GM10248 (cell line): Measurements from ENCODE around the gene GRB10.

Experiments used
- CTCF ChIA-PET: fragments of 300-600 bp; sonication (Branson Sonifier 250); formaldehyde crosslinking; extraction: SDS; loops from one replicate; lab custom pipeline; 2021; ENCODE audit warnings: antibody characterized with exemption; lab: Yijun Ruan, JAX
- POLR2A ChIA-PET: fragments of 350-650 bp; sonication (Branson Sonifier 250); formaldehyde crosslinking; extraction: SDS; loops from one replicate; lab custom pipeline; 2020; ENCODE audit warnings: antibody characterized with exemption; lab: Yijun Ruan, JAX
- DNase-seq: peaks from one replicate; pipeline ENCODE4 v3.0.0; 2012; ENCODE audit errors: extremely low spot score
- TF ChIP-seq, protein P1 (sequence below): IDR thresholded peaks from 2 replicates; pipeline ENCODE4 v1.5.1; 2012; ENCODE audit warnings: mild to moderate bottlenecking, low read depth; ENCODE audit errors: extremely low read depth, missing control alignments, control extremely low read depth

GRB10 gene

DNA sequence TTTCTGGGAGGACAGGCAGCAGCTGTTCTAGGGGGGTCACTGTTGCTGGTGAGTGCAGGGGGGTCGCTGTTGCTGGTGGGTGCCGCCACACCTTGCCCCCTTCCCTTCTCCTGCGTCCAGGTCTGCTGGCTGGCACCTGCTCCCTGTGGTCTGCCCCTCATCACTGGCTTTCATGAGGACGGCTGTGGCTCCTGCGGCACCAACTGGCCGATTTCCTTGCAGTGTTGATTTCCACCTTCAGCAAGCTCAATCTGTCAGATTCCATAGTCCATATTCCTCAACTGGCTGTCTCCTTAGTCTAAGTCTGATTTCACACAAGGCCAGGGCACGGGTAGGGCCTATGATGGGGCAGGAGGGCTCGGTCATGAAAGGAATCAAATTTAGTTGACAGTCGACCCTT, 23.4 kb upstream of the GRB10 start:
- CTCF ChIA-PET = no interaction called here

DNA sequence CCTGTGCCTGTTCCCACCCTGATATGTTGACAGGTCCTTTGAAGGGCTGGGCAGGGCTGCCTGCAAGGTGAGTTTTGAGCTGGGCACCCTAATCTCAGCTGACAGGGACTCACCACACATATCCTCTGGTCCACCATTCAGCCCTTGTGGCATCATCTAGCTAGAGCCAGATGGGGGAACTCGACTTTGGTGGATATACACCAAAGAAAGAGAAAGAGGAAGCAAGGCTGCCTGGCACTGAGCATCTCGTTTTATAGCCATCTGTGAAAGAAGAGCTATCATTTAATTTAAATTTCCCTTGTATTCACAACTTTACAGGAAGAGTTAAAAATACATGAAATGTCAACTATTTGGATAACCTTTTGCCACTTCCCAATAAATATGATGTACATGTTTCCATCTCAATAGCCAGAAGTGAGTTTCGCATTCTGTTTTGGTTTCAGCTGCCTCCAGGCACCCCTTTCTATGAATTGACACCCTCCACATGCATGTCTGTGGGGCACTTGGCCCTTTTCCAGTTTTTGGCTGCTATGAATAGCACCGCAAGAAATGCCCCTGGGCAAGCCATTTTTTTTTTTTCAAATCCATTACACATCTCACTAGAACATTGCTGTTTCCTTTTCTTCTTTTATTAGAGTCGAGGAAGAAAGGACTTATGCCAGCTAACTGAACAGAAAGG, 22.9 kb upstream of the GRB10 start:
- ChIA-PET POLR2A (no interaction called here), CTCF (no interaction called here)
- TF ChIP-seq, protein P1, sequence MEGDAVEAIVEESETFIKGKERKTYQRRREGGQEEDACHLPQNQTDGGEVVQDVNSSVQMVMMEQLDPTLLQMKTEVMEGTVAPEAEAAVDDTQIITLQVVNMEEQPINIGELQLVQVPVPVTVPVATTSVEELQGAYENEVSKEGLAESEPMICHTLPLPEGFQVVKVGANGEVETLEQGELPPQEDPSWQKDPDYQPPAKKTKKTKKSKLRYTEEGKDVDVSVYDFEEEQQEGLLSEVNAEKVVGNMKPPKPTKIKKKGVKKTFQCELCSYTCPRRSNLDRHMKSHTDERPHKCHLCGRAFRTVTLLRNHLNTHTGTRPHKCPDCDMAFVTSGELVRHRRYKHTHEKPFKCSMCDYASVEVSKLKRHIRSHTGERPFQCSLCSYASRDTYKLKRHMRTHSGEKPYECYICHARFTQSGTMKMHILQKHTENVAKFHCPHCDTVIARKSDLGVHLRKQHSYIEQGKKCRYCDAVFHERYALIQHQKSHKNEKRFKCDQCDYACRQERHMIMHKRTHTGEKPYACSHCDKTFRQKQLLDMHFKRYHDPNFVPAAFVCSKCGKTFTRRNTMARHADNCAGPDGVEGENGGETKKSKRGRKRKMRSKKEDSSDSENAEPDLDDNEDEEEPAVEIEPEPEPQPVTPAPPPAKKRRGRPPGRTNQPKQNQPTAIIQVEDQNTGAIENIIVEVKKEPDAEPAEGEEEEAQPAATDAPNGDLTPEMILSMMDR = no peak
- no peak for DNase-seq

More for the DNA sequence above, 23.4 kb upstream of the GRB10 start:
- no peak for DNase-seq
- POLR2A ChIA-PET = no interaction called here
- TF ChIP-seq, protein P1 = no peak

- ChIA-PET CTCF (no interaction called here), POLR2A (no interaction called here)
- TF ChIP-seq, protein P1 = no peak
- no peak for DNase-seq
Observed at GRCh38 chr7:50803359-50804337, 21.0 kb upstream of the GRB10 start.

GRCh38 chr7:50801907-50802306, 19.2 kb upstream of the GRB10 start:
- TF ChIP-seq, protein P1 = no peak
- no peak for DNase-seq
- ChIA-PET CTCF (no interaction called here), POLR2A (no interaction called here)

- ChIA-PET CTCF (interaction anchor here (1.4 kb wide), 1 partner anchor 9 kb away, joined by 3 read pairs; no protein-coding TSS in a partner anchor), POLR2A (no interaction called here)
- DNase-seq = no peak
- TF ChIP-seq, protein P1 = no peak
Observed at GRCh38 chr7:50799873-50800272, 17.2 kb upstream of the GRB10 start.

GRCh38 chr7:50798126-50798525, 15.4 kb upstream of the GRB10 start:
- POLR2A ChIA-PET = no interaction called here
- CTCF ChIA-PET = no interaction called here
- TF ChIP-seq, protein P1 = no peak
- DNase-seq = no peak
